A549 (cell line): Measurements from ENCODE around the gene FBLN5. TPM values are rescaled to one million over a fixed set of nuclear protein-coding genes. Genes with fewer than 3 reads are reported as not detected.

ENCODE experiments used
- ATAC-seq, 2 experiments: fragments of 200-7000 bp in 1 of 2; fragments of >200 bp in 1 of 2; cut with Nextera tagmentation in 1 of 2; cut with Tn5 transposase in 1 of 2; 3 replicates each; pipeline versions ENCODE4 v1.8.0 to v1.9.1; 2018 to 2020; ENCODE audit warnings: mild to moderate bottlenecking in 1 of 2, moderate library complexity in 1 of 2
- CTCF ChIA-PET: fragments of 300-600 bp; sonication (Branson Sonifier 250); formaldehyde crosslinking; extraction: SDS; loops from one replicate; lab custom pipeline; 2021; ENCODE audit warnings: antibody characterized with exemption, inconsistent platforms; lab: Yijun Ruan, JAX
- POLR2A ChIA-PET: fragments of 350-600 bp; formaldehyde crosslinking; extraction: SDS; loops from one replicate; lab custom pipeline; 2021; ENCODE audit warnings: antibody characterized with exemption, inconsistent platforms; lab: Yijun Ruan, JAX
- DNase-seq, 2 experiments: peaks; one replicate each; pipeline versions ENCODE4 v3.0.0 to v3.0.0-alpha.2; 2011 to 2016; ENCODE audit warnings: low read depth in 1 of 2, low spot score in 1 of 2
- FAIRE-seq: peaks from 2 replicates; lab custom pipeline; 2011; peaks lifted over from hg19 to GRCh38; lab: Jason Lieb, UNC
- H3K27ac ChIP-seq, 2 experiments: fragments of >200 bp; sonication (Bioruptor Twin); formaldehyde crosslinking; 3 replicates each; pipeline ENCODE4 v1.5.1; 2016 to 2017
- H3K4me1 ChIP-seq: fragments of >200 bp; sonication (Bioruptor Twin); formaldehyde crosslinking; 3 replicates; pipeline ENCODE4 v1.6.1; 2016
- H3K4me2 ChIP-seq: fragments of >200 bp; sonication (Bioruptor Twin); formaldehyde crosslinking; 3 replicates; pipeline ENCODE4 v1.6.1; 2016
- H3K4me3 ChIP-seq: fragments of >200 bp; sonication (Bioruptor Twin); formaldehyde crosslinking; 3 replicates; pipeline ENCODE4 v1.5.1; 2016
- H3K9me3 ChIP-seq: fragments of >200 bp; sonication (Bioruptor Twin); formaldehyde crosslinking; 3 replicates; pipeline ENCODE4 v1.6.1; 2016
- BHLHE40 ChIP-seq: IDR thresholded peaks from 2 replicates; pipeline ENCODE4 v1.6.1; 2012; ENCODE audit warnings: low read depth, low read length, inconsistent platforms
- CEBPB ChIP-seq, 2 experiments: fragments of >200 bp in 1 of 2; sonication (Bioruptor Twin) in 1 of 2; formaldehyde crosslinking in 1 of 2; IDR thresholded peaks; 2 replicates each; pipeline ENCODE4 v1.6.1; 2012 to 2016
- CHD2 ChIP-seq: fragments of 150-350 bp; IDR thresholded peaks from 2 replicates; pipeline ENCODE4 v1.6.1; 2014; ENCODE audit warnings: low read length; ENCODE audit not compliant: partially characterized antibody
- CHD4 ChIP-seq: fragments of 200-600 bp; sonication (generic); IDR thresholded peaks from 2 replicates; pipeline ENCODE4 v1.6.1; 2016; ENCODE audit warnings: antibody characterized with exemption, mild to moderate bottlenecking, borderline replicate concordance
- CTCF ChIP-seq: fragments of >200 bp; sonication (Bioruptor Twin); formaldehyde crosslinking; IDR thresholded peaks from 3 replicates; pipeline ENCODE4 v1.5.1; 2016
- E2F6 ChIP-seq: IDR thresholded peaks from 2 replicates; pipeline ENCODE4 v1.6.1; 2012; ENCODE audit warnings: low read depth, borderline replicate concordance
- EHF ChIP-seq: fragments of 250-450 bp; sonication (Bioruptor Pico); IDR thresholded peaks from 2 replicates; pipeline ENCODE4 v1.5.0; 2020; ENCODE audit warnings: mild to moderate bottlenecking
- EP300 ChIP-seq, 2 experiments: fragments of >200 bp; sonication (Bioruptor Twin); formaldehyde crosslinking; IDR thresholded peaks; 2 replicates in 1 of 2; 3 replicates in 1 of 2; pipeline ENCODE4 v1.6.1; 2016 to 2017
- ESRRA ChIP-seq: fragments of 150-350 bp; IDR thresholded peaks from 2 replicates; pipeline ENCODE4 v1.6.1; 2014; ENCODE audit warnings: mild to moderate bottlenecking, low read length, borderline replicate concordance
- FOSB ChIP-seq: fragments of 250-450 bp; sonication (Bioruptor Pico); IDR thresholded peaks from 2 replicates; pipeline ENCODE4 v1.5.0; 2020; ENCODE audit warnings: mild to moderate bottlenecking, moderate library complexity
- FOXS1 ChIP-seq: fragments of 250-450 bp; sonication (Bioruptor Pico); IDR thresholded peaks from 2 replicates; pipeline ENCODE4 v1.5.0; 2020; ENCODE audit warnings: mild to moderate bottlenecking, moderate library complexity
- HOXA7 ChIP-seq: fragments of 250-450 bp; sonication (Bioruptor Pico); IDR thresholded peaks from 2 replicates; pipeline ENCODE4 v1.5.0; 2020; ENCODE audit warnings: mild to moderate bottlenecking, moderate library complexity
- HOXB5 ChIP-seq: fragments of 250-450 bp; sonication (Bioruptor Pico); IDR thresholded peaks from 2 replicates; pipeline ENCODE4 v1.5.0; 2020; ENCODE audit warnings: mild to moderate bottlenecking, moderate library complexity
- JUNB ChIP-seq: fragments of >200 bp; sonication (Bioruptor Twin); formaldehyde crosslinking; IDR thresholded peaks from 2 replicates; pipeline ENCODE4 v1.6.1; 2016
- KDM1A ChIP-seq: fragments of 200-600 bp; sonication (generic); IDR thresholded peaks from 2 replicates; pipeline ENCODE4 v1.6.1; 2016; ENCODE audit warnings: low read depth, mild to moderate bottlenecking
- MAFK ChIP-seq: fragments of 450-650 bp; IDR thresholded peaks from 2 replicates; pipeline ENCODE4 v1.6.1; 2014; ENCODE audit not compliant: partially characterized antibody
- MAZ ChIP-seq: fragments of 150-350 bp; IDR thresholded peaks from 2 replicates; pipeline ENCODE4 v1.6.1; 2014; ENCODE audit warnings: antibody characterized with exemption, low read depth, low read length, borderline replicate concordance
- NFE2L2 ChIP-seq: fragments of 150-350 bp; conservative IDR thresholded peaks from 2 replicates; pipeline ENCODE4 v1.6.1; 2014; ENCODE audit warnings: low read length
- NPAS2 ChIP-seq: fragments of 250-450 bp; sonication (Bioruptor Pico); IDR thresholded peaks from 2 replicates; pipeline ENCODE4 v1.8.0; 2022; ENCODE audit warnings: mild to moderate bottlenecking, moderate library complexity, borderline replicate concordance
- NR3C1 ChIP-seq: fragments of >200 bp; sonication (Bioruptor Twin); formaldehyde crosslinking; IDR thresholded peaks from 3 replicates; pipeline ENCODE4 v1.6.1; 2017
- PBX3 ChIP-seq: IDR thresholded peaks from 2 replicates; pipeline ENCODE4 v1.6.1; 2012
- POLR2AphosphoS2 ChIP-seq: conservative IDR thresholded peaks from 2 replicates; pipeline ENCODE4 v1.6.1; 2012; ENCODE audit warnings: low read length, improper control_type of control experiment, inconsistent platforms
- RAD21 ChIP-seq, 2 experiments: fragments of >200 bp in 1 of 2; sonication (Bioruptor Twin) in 1 of 2; formaldehyde crosslinking in 1 of 2; IDR thresholded peaks in 1 of 2; conservative IDR thresholded peaks in 1 of 2; 2 replicates in 1 of 2; 3 replicates in 1 of 2; pipeline ENCODE4 v1.6.1; 2012 to 2018; ENCODE audit warnings: inconsistent platforms in 1 of 2
- RNF2 ChIP-seq: fragments of 200-600 bp; sonication (generic); IDR thresholded peaks from 2 replicates; pipeline ENCODE4 v1.6.1; 2016; ENCODE audit warnings: low read depth, mild to moderate bottlenecking, antibody characterized with exemption, moderate library complexity, borderline replicate concordance
- SMC3 ChIP-seq: fragments of >200 bp; sonication (Bioruptor Twin); formaldehyde crosslinking; IDR thresholded peaks from 3 replicates; pipeline ENCODE4 v1.6.1; 2018; ENCODE audit warnings: inconsistent platforms
- ZC3H11A ChIP-seq: fragments of 450-650 bp; IDR thresholded peaks from 2 replicates; pipeline ENCODE4 v1.6.1; 2014; ENCODE audit warnings: antibody characterized with exemption, mild to moderate bottlenecking
- ZNF302 ChIP-seq: fragments of 250-450 bp; sonication (Bioruptor Pico); IDR thresholded peaks from 2 replicates; pipeline ENCODE4 v1.9.0; 2021; ENCODE audit warnings: inconsistent platforms, mild to moderate bottlenecking, moderate library complexity
- ZSCAN20 ChIP-seq: fragments of 250-450 bp; sonication (Bioruptor Pico); IDR thresholded peaks from 2 replicates; pipeline ENCODE4 v1.8.0; 2022; ENCODE audit warnings: mild to moderate bottlenecking, moderate library complexity
- WGBS: methylation state at CpG from one replicate; pipeline ENCODE4 v1.1.6; 2017; ENCODE audit errors: missing lambda C conversion rate; 5-methylcytosine and 5-hydroxymethylcytosine counted together
- polyA plus RNA-seq, 4 experiments: library from polyadenylated mRNA; depleted of rRNA in 3 of 4; stranded (reverse); fragments of >200 nt; fragmentation: RNase III in 1 of 4; extraction: RNeasy Plus Mini Kit Qiagen cat#74134 plus additional on column Dnase treatment in 1 of 4; gene quantifications; 2 replicates in 3 of 4; 3 replicates in 1 of 4; pipeline ENCODE4 v1.2.3, GENCODE V29; 2011 to 2017

FBLN5 gene
- polyA plus RNA-seq, 2 of the 4 experiments (the other 2 are of a cell fraction), result 0.88 to 1.3 TPM

DNA sequence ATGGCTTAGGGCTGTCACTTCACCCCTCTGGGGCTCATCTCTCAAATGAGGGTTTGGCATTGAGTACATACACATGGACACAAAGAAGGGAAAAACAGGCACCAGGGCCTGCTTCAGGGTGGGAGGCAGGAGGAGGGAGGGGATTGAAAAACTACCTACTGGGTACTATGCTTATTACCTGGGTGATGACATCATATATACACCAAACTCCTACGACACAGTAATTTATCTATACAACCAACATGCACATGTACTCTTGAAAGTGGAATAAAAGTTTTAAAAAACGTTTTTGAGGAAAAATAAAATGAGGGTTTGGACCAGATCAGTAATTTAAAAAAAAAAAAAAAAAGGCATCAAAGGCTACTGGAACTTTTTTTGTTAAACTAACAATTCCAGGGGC is 76.6 kb downstream of the FBLN5 start:
- H3K27ac ChIP-seq, result peak overlapping the region; percentile 47 to 62; a peak in 2 of 6 replicates
- no peak for DNase-seq
- POLR2A ChIA-PET, result no interaction called here
- H3K4me1 ChIP-seq, result peaks cover 52% of the 10 kb centered on the region
- H3K4me3 ChIP-seq, result no peak overlapping the region
- no peak overlapping the region for H3K4me2 ChIP-seq
- H3K9me3 ChIP-seq, result no peaks in the 10 kb centered on the region
- TF ChIP-seq E2F6 (no peak), CHD4 (no peak), CHD2 (no peak), ZSCAN20 (CRISPR knock-in tag) (no peak), MAFK (no peak), POLR2AphosphoS2 (no peak), HOXA7 (CRISPR knock-in tag) (no peak), CEBPB (IDR thresholded peaks at IDR 0.05) (no peak), HOXB5 (CRISPR knock-in tag) (no peak)
- TF ChIP-seq, all 56 proteins: peak for 0
- FAIRE-seq, result no peak
- WGBS, result 41% methylated on average over 2 of the region's 2 CpGs
- ATAC-seq, result no peak
- CTCF ChIA-PET, result interaction anchor here (2.3 kb wide), 1 partner anchor 9 kb away, joined by 8 read pairs; no protein-coding TSS in a partner anchor

- ChIA-PET CTCF (interaction anchor here (0.6 to 1.2 kb wide), 2 partner anchors 11 to 32 kb away, joined by 3 to 4 read pairs; no protein-coding TSS in a partner anchor), POLR2A (no interaction called here)
- 45% methylated on average over 14 of the region's 16 CpGs for WGBS
- no peak; a peak in 1 of 6 replicates for ATAC-seq
- Histone ChIP-seq H3K4me3 (no peak overlapping the region), H3K4me2 (peak overlapping the region; percentile 48), H3K9me3 (no peaks in the 10 kb centered on the region), H3K27ac (peak overlapping the region; percentile 33 to 47; a peak in 4 of 6 replicates), H3K4me1 (peaks cover 43% of the 10 kb centered on the region)
- no peak for TF ChIP-seq PBX3
- TF ChIP-seq KDM1A, result no peak
- no peak for FAIRE-seq
- DNase-seq, result peak in 1 of 2 experiments; percentile 15
These were observed 77.5 kb downstream of the FBLN5 start for GRCh38 chr14:91870001-91870400.

DNA sequence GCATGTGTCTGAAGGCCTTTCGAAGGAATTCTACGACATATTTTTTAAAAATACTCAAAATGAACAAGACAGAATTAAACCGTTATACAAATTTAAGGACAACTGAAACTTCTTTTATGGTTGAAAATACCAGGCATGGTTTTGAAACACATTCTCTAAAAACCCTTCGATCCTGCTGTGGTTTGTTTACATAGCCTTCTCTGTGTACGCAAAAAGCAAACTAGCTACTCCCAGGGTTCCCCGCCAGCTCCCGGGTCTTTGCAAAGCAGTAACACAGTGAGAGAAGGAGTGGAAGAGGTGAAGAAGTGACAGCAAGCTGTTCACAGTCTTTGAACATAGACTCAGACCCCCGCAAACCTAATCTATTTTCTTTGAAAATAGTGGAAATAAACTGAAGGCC is 77.9 kb downstream of the FBLN5 start:
- no peak for DNase-seq
- peak overlapping the region; percentile 33 to 47; a peak in 4 of 6 replicates for H3K27ac ChIP-seq
- FAIRE-seq, result no peak
- peak overlapping the region; percentile 48 for H3K4me2 ChIP-seq
- peaks cover 43% of the 10 kb centered on the region for H3K4me1 ChIP-seq
- H3K4me3 ChIP-seq, result no peak overlapping the region
- H3K9me3 ChIP-seq, result no peaks in the 10 kb centered on the region
- no peak for ATAC-seq
- 53% methylated on average over 8 of the region's 8 CpGs for WGBS
- CTCF ChIA-PET, result interaction anchor here (0.6 to 1.2 kb wide), 2 partner anchors 10 to 31 kb away, joined by 3 to 4 read pairs; no protein-coding TSS in a partner anchor
- TF ChIP-seq NPAS2 (CRISPR knock-in tag) (no peak), EP300 (IDR thresholded peaks at IDR 0.05) (no peak), SMC3 (no peak), NFE2L2 (no peak), BHLHE40 (no peak), RNF2 (no peak), EHF (no peak), RAD21 (conservative IDR thresholded peaks at IDR 0.05 in 1 of 2, IDR thresholded peaks at IDR 0.05 in 1 of 2) (no peak), CTCF (no peak), ESRRA (no peak), JUNB (no peak), ZC3H11A (no peak), NR3C1 (no peak), FOXS1 (CRISPR knock-in tag) (no peak), FOSB (no peak), MAZ (no peak), ZNF302 (CRISPR knock-in tag) (no peak), ZSCAN20 (CRISPR knock-in tag) (no peak), KDM1A (no peak)
- TF ChIP-seq, all 56 proteins: peak for 0
- POLR2A ChIA-PET, result no interaction called here
